Measurements from ENCODE around the gene SOX18. TPM values are rescaled to one million over a fixed set of nuclear protein-coding genes. Genes with fewer than 3 reads are reported as not detected.

SOX18 gene
- total RNA-seq, 1 donor = 0.54 TPM

- DNase-seq (ENCODE audit: low read depth in 2 of 3, low spot score in 2 of 3) = no peak
Observed at GRCh38 chr20:64069209-64069613, 19.8 kb upstream of the SOX18 start.

GRCh38 chr20:64068386-64069208 is 19.2 kb upstream of the SOX18 start:
- peak in 1 of 3 donors; percentile 60 for DNase-seq (ENCODE audit: low read depth in 2 of 3, low spot score in 2 of 3)

GRCh38 chr20:64067733-64068307 is 18.4 kb upstream of the SOX18 start:
- DNase-seq (ENCODE audit: low read depth in 2 of 3, low spot score in 2 of 3) = no peak

GRCh38 chr20:64067005-64067632 is 17.7 kb upstream of the SOX18 start:
- DNase-seq (ENCODE audit: low read depth in 2 of 3, low spot score in 2 of 3) = no peak

GRCh38 chr20:64065974-64066343 is 16.5 kb upstream of the SOX18 start:
- DNase-seq (ENCODE audit: low read depth in 2 of 3, low spot score in 2 of 3) = peak in 1 of 3 donors; percentile 52

- DNase-seq (ENCODE audit: low read depth in 2 of 3, low spot score in 2 of 3) = no peak
Observed at GRCh38 chr20:64065062-64065973, 15.9 kb upstream of the SOX18 start.

GRCh38 chr20:64064145-64064698 is 14.8 kb upstream of the SOX18 start:
- no peak for DNase-seq (ENCODE audit: low read depth in 2 of 3, low spot score in 2 of 3)

- no peak for DNase-seq (ENCODE audit: low read depth in 2 of 3, low spot score in 2 of 3)
Observed at GRCh38 chr20:64063389-64064144, 14.1 kb upstream of the SOX18 start.

GRCh38 chr20:64062596-64063388 is 13.4 kb upstream of the SOX18 start, which contains the start of gene TCEA2:
TCEA2 (plus strand) TSS chr20:64063198; CDS start chr20:64063313, 115 bp downstream.
- DNase-seq (ENCODE audit: low read depth in 2 of 3, low spot score in 2 of 3) = peak; percentile 77 to 94 (median 92)

- no peak for DNase-seq (ENCODE audit: low read depth in 2 of 3, low spot score in 2 of 3)
Observed at GRCh38 chr20:64062276-64062595, 12.8 kb upstream of the SOX18 start.

- DNase-seq (ENCODE audit: low read depth in 2 of 3, low spot score in 2 of 3) = no peak
Observed at GRCh38 chr20:64058536-64058935, 9.1 kb upstream of the SOX18 start.

- DNase-seq (ENCODE audit: low read depth in 2 of 3, low spot score in 2 of 3) = peak; percentile 54 to 76 (median 68)
Observed at GRCh38 chr20:64057628-64058498, 8.4 kb upstream of the SOX18 start.

GRCh38 chr20:64056889-64057627 is 7.6 kb upstream of the SOX18 start:
- peak in 1 of 3 donors; percentile 34 for DNase-seq (ENCODE audit: low read depth in 2 of 3, low spot score in 2 of 3)

GRCh38 chr20:64056639-64056888 is 7.1 kb upstream of the SOX18 start:
- DNase-seq (ENCODE audit: low read depth in 2 of 3, low spot score in 2 of 3) = no peak

GRCh38 chr20:64055893-64056638 is 6.6 kb upstream of the SOX18 start:
- no peak for DNase-seq (ENCODE audit: low read depth in 2 of 3, low spot score in 2 of 3)

- DNase-seq (ENCODE audit: low read depth in 2 of 3, low spot score in 2 of 3) = no peak
Observed at GRCh38 chr20:64055396-64055892, 6.0 kb upstream of the SOX18 start.
